ENCODE data around the gene ADAMTS2.

The ADAMTS2 gene

GRCh38 chr5:179319741-179320281, 25.4 kb downstream of the ADAMTS2 start:
- no peaks in the 10 kb centered on the region for H3K36me3 ChIP-seq (ENCODE audit: control insufficient read depth in 1 of 2, insufficient read depth in 2 of 2, low read length in 2 of 2)
- H3K9me3 ChIP-seq (ENCODE audit: control insufficient read depth in 1 of 2, low read length in 2 of 2) = no peaks in the 10 kb centered on the region
- no peak overlapping the region for H3K27ac ChIP-seq (ENCODE audit: low read length)
- H3K27me3 ChIP-seq (ENCODE audit: low read depth, low read length) = no peaks in the 10 kb centered on the region
- H3K4me3 ChIP-seq (ENCODE audit: low read depth in 1 of 2, low read length in 2 of 2) = no peak overlapping the region
- H3K4me1 ChIP-seq (ENCODE audit: control insufficient read depth in 1 of 2, insufficient read depth in 2 of 2, low read length in 2 of 2) = no peaks in the 10 kb centered on the region

GRCh38 chr5:179319123-179319522, 26.1 kb downstream of the ADAMTS2 start:
- Histone ChIP-seq H3K27ac (ENCODE audit: low read length) (no peak overlapping the region), H3K4me3 (ENCODE audit: low read depth in 1 of 2, low read length in 2 of 2) (no peak overlapping the region), H3K9me3 (ENCODE audit: control insufficient read depth in 1 of 2, low read length in 2 of 2) (no peaks in the 10 kb centered on the region), H3K27me3 (ENCODE audit: low read depth, low read length) (no peaks in the 10 kb centered on the region), H3K36me3 (ENCODE audit: control insufficient read depth in 1 of 2, insufficient read depth in 2 of 2, low read length in 2 of 2) (no peaks in the 10 kb centered on the region), H3K4me1 (ENCODE audit: control insufficient read depth in 1 of 2, insufficient read depth in 2 of 2, low read length in 2 of 2) (peaks cover 0 to 6% of the 10 kb centered on the region in 2 donors)

- Histone ChIP-seq H3K27ac (ENCODE audit: low read length) (no peak overlapping the region), H3K4me3 (ENCODE audit: low read depth in 1 of 2, low read length in 2 of 2) (no peak overlapping the region), H3K4me1 (ENCODE audit: control insufficient read depth in 1 of 2, insufficient read depth in 2 of 2, low read length in 2 of 2) (peaks cover 0 to 7% of the 10 kb centered on the region in 2 donors)
Observed at GRCh38 chr5:179318221-179318955, 26.9 kb downstream of the ADAMTS2 start.

GRCh38 chr5:179317411-179318220, 27.6 kb downstream of the ADAMTS2 start:
- H3K27me3 ChIP-seq (ENCODE audit: low read depth, low read length) = no peaks in the 10 kb centered on the region
- H3K36me3 ChIP-seq (ENCODE audit: control insufficient read depth in 1 of 2, insufficient read depth in 2 of 2, low read length in 2 of 2) = no peaks in the 10 kb centered on the region
- H3K9me3 ChIP-seq (ENCODE audit: control insufficient read depth in 1 of 2, low read length in 2 of 2) = no peaks in the 10 kb centered on the region
- peaks cover 0 to 7% of the 10 kb centered on the region in 2 donors for H3K4me1 ChIP-seq (ENCODE audit: control insufficient read depth in 1 of 2, insufficient read depth in 2 of 2, low read length in 2 of 2)
- H3K27ac ChIP-seq (ENCODE audit: low read length) = no peak overlapping the region
- no peak overlapping the region for H3K4me3 ChIP-seq (ENCODE audit: low read depth in 1 of 2, low read length in 2 of 2)

More at GRCh38 chr5:179318221-179318955, 26.9 kb downstream of the ADAMTS2 start:
- Histone ChIP-seq H3K36me3 (ENCODE audit: control insufficient read depth in 1 of 2, insufficient read depth in 2 of 2, low read length in 2 of 2) (no peaks in the 10 kb centered on the region), H3K27me3 (ENCODE audit: low read depth, low read length) (no peaks in the 10 kb centered on the region), H3K9me3 (ENCODE audit: control insufficient read depth in 1 of 2, low read length in 2 of 2) (no peaks in the 10 kb centered on the region)

GRCh38 chr5:179316982-179317381, 28.3 kb downstream of the ADAMTS2 start:
- H3K27me3 ChIP-seq (ENCODE audit: low read depth, low read length) = no peaks in the 10 kb centered on the region
- no peak overlapping the region for H3K27ac ChIP-seq (ENCODE audit: low read length)
- peaks cover 0 to 7% of the 10 kb centered on the region in 2 donors for H3K4me1 ChIP-seq (ENCODE audit: control insufficient read depth in 1 of 2, insufficient read depth in 2 of 2, low read length in 2 of 2)
- H3K36me3 ChIP-seq (ENCODE audit: control insufficient read depth in 1 of 2, insufficient read depth in 2 of 2, low read length in 2 of 2) = no peaks in the 10 kb centered on the region
- no peak overlapping the region for H3K4me3 ChIP-seq (ENCODE audit: low read depth in 1 of 2, low read length in 2 of 2)
- peaks cover 0 to 3% of the 10 kb centered on the region in 2 donors for H3K9me3 ChIP-seq (ENCODE audit: control insufficient read depth in 1 of 2, low read length in 2 of 2)

- Histone ChIP-seq H3K27me3 (ENCODE audit: low read depth, low read length) (no peaks in the 10 kb centered on the region), H3K9me3 (ENCODE audit: control insufficient read depth in 1 of 2, low read length in 2 of 2) (peaks cover 0 to 3% of the 10 kb centered on the region in 2 donors), H3K4me3 (ENCODE audit: low read depth in 1 of 2, low read length in 2 of 2) (no peak overlapping the region), H3K36me3 (ENCODE audit: control insufficient read depth in 1 of 2, insufficient read depth in 2 of 2, low read length in 2 of 2) (no peaks in the 10 kb centered on the region), H3K27ac (ENCODE audit: low read length) (no peak overlapping the region), H3K4me1 (ENCODE audit: control insufficient read depth in 1 of 2, insufficient read depth in 2 of 2, low read length in 2 of 2) (peaks cover 0 to 7% of the 10 kb centered on the region in 2 donors)
Observed at GRCh38 chr5:179316111-179316551, 29.1 kb downstream of the ADAMTS2 start.

GRCh38 chr5:179315356-179315890, 29.8 kb downstream of the ADAMTS2 start:
- Histone ChIP-seq H3K4me1 (ENCODE audit: control insufficient read depth in 1 of 2, insufficient read depth in 2 of 2, low read length in 2 of 2) (peaks cover 0 to 7% of the 10 kb centered on the region in 2 donors), H3K27ac (ENCODE audit: low read length) (no peak overlapping the region), H3K9me3 (ENCODE audit: control insufficient read depth in 1 of 2, low read length in 2 of 2) (peaks cover 0 to 3% of the 10 kb centered on the region in 2 donors), H3K27me3 (ENCODE audit: low read depth, low read length) (no peaks in the 10 kb centered on the region), H3K4me3 (ENCODE audit: low read depth in 1 of 2, low read length in 2 of 2) (no peak overlapping the region), H3K36me3 (ENCODE audit: control insufficient read depth in 1 of 2, insufficient read depth in 2 of 2, low read length in 2 of 2) (no peaks in the 10 kb centered on the region)

GRCh38 chr5:179314606-179315355, 30.5 kb downstream of the ADAMTS2 start:
- Histone ChIP-seq H3K27ac (ENCODE audit: low read length) (no peak overlapping the region), H3K4me3 (ENCODE audit: low read depth in 1 of 2, low read length in 2 of 2) (no peak overlapping the region)

GRCh38 chr5:179313849-179314521, 31.3 kb downstream of the ADAMTS2 start:
- Histone ChIP-seq H3K9me3 (ENCODE audit: control insufficient read depth in 1 of 2, low read length in 2 of 2) (peaks cover 0 to 3% of the 10 kb centered on the region in 2 donors), H3K27me3 (ENCODE audit: low read depth, low read length) (no peaks in the 10 kb centered on the region), H3K4me1 (ENCODE audit: control insufficient read depth in 1 of 2, insufficient read depth in 2 of 2, low read length in 2 of 2) (peaks cover 0 to 7% of the 10 kb centered on the region in 2 donors), H3K36me3 (ENCODE audit: control insufficient read depth in 1 of 2, insufficient read depth in 2 of 2, low read length in 2 of 2) (no peaks in the 10 kb centered on the region), H3K27ac (ENCODE audit: low read length) (no peak overlapping the region), H3K4me3 (ENCODE audit: low read depth in 1 of 2, low read length in 2 of 2) (no peak overlapping the region)

More at GRCh38 chr5:179314606-179315355, 30.5 kb downstream of the ADAMTS2 start:
- peaks cover 0 to 3% of the 10 kb centered on the region in 2 donors for H3K9me3 ChIP-seq (ENCODE audit: control insufficient read depth in 1 of 2, low read length in 2 of 2)
- H3K36me3 ChIP-seq (ENCODE audit: control insufficient read depth in 1 of 2, insufficient read depth in 2 of 2, low read length in 2 of 2) = no peaks in the 10 kb centered on the region
- no peaks in the 10 kb centered on the region for H3K27me3 ChIP-seq (ENCODE audit: low read depth, low read length)
- peaks cover 0 to 7% of the 10 kb centered on the region in 2 donors for H3K4me1 ChIP-seq (ENCODE audit: control insufficient read depth in 1 of 2, insufficient read depth in 2 of 2, low read length in 2 of 2)

GRCh38 chr5:179312557-179313235, 32.6 kb downstream of the ADAMTS2 start:
- peaks cover 0 to 3% of the 10 kb centered on the region in 2 donors for H3K9me3 ChIP-seq (ENCODE audit: control insufficient read depth in 1 of 2, low read length in 2 of 2)
- H3K4me3 ChIP-seq (ENCODE audit: low read depth in 1 of 2, low read length in 2 of 2) = no peak overlapping the region
- H3K27ac ChIP-seq (ENCODE audit: low read length) = no peak overlapping the region
- H3K27me3 ChIP-seq (ENCODE audit: low read depth, low read length) = no peaks in the 10 kb centered on the region
- H3K4me1 ChIP-seq (ENCODE audit: control insufficient read depth in 1 of 2, insufficient read depth in 2 of 2, low read length in 2 of 2) = peaks cover 0 to 7% of the 10 kb centered on the region in 2 donors
- H3K36me3 ChIP-seq (ENCODE audit: control insufficient read depth in 1 of 2, insufficient read depth in 2 of 2, low read length in 2 of 2) = no peaks in the 10 kb centered on the region

Measured in muscle layer of duodenum (tissue), 2 donors.